ENCODE results near the gene EGF.

- TF ChIP-seq, protein P1, sequence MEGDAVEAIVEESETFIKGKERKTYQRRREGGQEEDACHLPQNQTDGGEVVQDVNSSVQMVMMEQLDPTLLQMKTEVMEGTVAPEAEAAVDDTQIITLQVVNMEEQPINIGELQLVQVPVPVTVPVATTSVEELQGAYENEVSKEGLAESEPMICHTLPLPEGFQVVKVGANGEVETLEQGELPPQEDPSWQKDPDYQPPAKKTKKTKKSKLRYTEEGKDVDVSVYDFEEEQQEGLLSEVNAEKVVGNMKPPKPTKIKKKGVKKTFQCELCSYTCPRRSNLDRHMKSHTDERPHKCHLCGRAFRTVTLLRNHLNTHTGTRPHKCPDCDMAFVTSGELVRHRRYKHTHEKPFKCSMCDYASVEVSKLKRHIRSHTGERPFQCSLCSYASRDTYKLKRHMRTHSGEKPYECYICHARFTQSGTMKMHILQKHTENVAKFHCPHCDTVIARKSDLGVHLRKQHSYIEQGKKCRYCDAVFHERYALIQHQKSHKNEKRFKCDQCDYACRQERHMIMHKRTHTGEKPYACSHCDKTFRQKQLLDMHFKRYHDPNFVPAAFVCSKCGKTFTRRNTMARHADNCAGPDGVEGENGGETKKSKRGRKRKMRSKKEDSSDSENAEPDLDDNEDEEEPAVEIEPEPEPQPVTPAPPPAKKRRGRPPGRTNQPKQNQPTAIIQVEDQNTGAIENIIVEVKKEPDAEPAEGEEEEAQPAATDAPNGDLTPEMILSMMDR (IDR thresholded peaks at IDR 0.05; ENCODE audit: insufficient read depth, low read length, poor library complexity, severe bottlenecking), result no peak
- no peak for TF ChIP-seq EZH2phosphoT487 (conservative IDR thresholded peaks at IDR 0.05; ENCODE audit: low read length)
These were observed 108.2 kb downstream of the EGF start for GRCh38 chr4:110020646-110021443.

All from SU-DHL-6 (cell line).